ENCODE data around the gene FOXE1.

FOXE1 gene

DNA sequence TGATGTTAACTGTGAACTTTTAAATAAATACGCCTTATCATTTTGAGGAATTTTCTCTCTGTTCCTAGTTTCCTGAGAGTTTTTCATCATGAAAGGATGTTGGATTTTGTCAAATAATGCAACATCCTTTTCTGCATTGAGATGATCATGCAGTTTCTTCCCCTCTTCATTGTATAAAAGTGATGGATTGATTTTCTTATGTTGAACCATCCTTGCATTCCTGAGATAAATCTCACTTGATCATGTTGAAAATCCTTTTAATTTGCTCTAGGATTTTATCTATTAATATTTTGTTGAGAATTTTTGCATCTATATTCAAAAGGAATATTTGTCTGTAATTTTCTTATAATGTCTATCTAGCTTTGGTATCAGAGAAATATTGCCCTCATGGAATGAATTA, 13.3 kb downstream of the FOXE1 start:
- TF ChIP-seq ZFX (IDR thresholded peaks at IDR 0.05) = no peak
- TF ChIP-seq, protein P1, sequence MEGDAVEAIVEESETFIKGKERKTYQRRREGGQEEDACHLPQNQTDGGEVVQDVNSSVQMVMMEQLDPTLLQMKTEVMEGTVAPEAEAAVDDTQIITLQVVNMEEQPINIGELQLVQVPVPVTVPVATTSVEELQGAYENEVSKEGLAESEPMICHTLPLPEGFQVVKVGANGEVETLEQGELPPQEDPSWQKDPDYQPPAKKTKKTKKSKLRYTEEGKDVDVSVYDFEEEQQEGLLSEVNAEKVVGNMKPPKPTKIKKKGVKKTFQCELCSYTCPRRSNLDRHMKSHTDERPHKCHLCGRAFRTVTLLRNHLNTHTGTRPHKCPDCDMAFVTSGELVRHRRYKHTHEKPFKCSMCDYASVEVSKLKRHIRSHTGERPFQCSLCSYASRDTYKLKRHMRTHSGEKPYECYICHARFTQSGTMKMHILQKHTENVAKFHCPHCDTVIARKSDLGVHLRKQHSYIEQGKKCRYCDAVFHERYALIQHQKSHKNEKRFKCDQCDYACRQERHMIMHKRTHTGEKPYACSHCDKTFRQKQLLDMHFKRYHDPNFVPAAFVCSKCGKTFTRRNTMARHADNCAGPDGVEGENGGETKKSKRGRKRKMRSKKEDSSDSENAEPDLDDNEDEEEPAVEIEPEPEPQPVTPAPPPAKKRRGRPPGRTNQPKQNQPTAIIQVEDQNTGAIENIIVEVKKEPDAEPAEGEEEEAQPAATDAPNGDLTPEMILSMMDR (conservative IDR thresholded peaks at IDR 0.05) = no peak
- no peak overlapping the region for H3K27ac ChIP-seq

DNA sequence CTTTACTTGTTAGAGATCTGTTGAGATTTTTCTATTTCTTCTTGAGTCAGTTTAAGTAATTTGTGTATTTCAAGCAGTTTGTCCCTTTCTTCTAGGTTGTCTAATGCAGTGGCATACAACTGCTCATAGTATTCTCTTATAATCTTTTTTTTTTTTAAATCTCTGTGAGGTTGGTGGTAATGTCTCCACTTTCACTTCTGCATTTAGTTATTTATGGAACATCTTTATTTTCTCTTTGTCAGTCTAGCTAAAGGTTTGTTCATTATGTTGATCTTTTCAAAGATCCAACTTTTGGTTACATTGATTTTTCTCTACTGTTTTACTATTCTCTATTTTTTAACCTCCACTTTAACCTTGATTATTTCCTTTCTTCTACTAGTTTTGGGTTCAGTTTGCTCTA, 13.8 kb downstream of the FOXE1 start:
- no peak for TF ChIP-seq ZFX (IDR thresholded peaks at IDR 0.05)
- TF ChIP-seq, protein P1 (conservative IDR thresholded peaks at IDR 0.05) = no peak
- H3K27ac ChIP-seq = no peak overlapping the region

DNA sequence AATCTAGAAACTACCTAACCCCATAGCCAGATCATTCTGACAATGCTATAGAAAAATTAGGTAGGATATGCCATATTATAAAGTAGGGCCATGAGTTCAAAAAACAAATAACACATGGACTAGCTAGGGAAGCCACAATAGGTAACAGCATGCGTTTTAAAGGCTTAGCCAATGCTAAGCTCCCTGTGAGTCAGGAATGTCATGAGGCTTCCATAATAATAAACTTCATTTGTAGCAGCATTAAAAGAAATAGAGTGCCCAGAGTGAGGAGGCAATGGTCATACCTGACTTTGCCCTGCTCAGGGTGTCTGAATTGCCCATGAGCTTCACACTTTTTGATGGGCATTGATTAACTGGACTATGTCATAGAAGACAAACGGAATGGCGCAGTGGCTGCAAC, 15.8 kb downstream of the FOXE1 start:
- H3K27ac ChIP-seq = no peak overlapping the region
- TF ChIP-seq ZFX (IDR thresholded peaks at IDR 0.05) = no peak
- TF ChIP-seq, protein P1 (conservative IDR thresholded peaks at IDR 0.05) = no peak

DNA sequence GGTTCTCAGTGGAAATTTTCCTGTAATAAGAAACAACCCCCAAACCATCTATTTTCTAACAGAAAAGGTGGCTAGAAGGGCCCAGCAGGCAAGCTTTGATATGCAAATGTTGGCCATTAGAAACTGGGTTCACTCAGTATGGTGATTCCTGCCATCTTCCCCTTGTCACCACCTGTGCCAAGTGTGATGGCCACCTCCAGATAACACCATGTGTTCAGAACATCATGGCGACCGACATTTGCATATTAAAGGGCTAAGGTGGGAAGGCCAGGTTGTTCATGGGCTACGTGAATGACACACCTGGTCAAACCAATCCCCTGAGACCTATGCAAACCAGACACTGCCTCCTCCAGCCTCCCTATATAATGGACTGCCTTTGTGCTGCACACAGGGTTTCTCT, 20.4 kb downstream of the FOXE1 start:
- no peak overlapping the region for H3K27ac ChIP-seq
- TF ChIP-seq, protein P1 (conservative IDR thresholded peaks at IDR 0.05) = no peak
- no peak for TF ChIP-seq ZFX (IDR thresholded peaks at IDR 0.05)

DNA sequence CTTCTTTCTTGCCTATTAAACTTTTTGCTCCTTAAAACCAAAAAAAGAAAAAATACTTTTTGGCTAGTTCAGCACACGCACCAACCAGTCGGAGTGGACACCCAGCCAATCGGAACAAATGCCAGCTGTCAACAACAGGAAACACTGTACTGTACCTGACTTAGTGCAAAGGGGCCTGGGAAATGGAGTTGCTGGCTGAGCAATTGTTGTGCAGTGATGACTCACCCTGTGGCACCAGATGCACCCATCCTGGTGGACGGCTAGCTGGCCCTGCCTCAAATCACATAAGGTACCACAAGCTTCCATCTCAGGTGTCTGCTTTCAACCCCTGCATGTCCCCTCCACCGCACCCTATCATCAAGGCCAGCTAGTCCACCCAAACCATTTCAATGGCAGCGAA, 20.9 kb downstream of the FOXE1 start:
- no peak for TF ChIP-seq ZFX (IDR thresholded peaks at IDR 0.05)
- TF ChIP-seq, protein P1 (conservative IDR thresholded peaks at IDR 0.05) = no peak
- no peak overlapping the region for H3K27ac ChIP-seq

DNA sequence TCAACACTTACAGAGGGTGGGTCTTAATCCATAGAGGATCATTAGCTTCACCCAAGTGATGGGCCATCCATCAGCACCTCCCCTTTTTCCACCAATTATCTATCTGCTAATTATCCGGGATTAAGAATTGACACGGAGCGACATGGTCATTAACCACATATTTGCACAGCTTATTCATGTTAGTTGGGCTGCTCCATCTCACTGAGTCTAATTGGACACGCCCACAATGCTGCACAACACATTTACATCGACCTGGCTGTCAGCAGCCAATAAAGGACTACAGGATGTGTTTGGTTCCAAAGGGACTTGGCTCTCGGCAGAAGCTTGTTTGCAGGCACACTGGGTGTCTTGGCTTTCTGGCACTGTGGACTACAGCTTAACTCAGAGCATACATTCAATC, 21.6 kb downstream of the FOXE1 start:
- no peak overlapping the region for H3K27ac ChIP-seq
- TF ChIP-seq, protein P1 (conservative IDR thresholded peaks at IDR 0.05) = no peak
- no peak for TF ChIP-seq ZFX (IDR thresholded peaks at IDR 0.05)

DNA sequence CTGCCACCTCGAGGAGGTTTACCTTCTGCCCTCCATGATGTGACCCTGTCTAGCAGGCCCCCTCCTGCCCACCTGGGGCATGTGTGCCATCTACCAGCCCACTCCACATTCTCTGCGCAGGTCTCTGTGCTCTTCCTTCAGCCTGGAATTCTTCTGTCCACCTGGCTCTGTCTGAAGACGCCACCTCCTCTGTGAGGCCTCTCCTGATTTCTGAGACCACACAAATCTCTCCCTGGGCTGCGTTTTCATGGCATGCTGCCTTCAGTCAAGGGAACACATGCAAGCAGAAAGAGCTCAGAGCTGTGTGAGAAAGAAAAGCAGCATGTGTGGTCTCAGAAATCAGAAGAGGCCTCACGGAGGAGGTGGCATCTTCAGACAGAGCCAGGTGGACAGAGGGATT, 22.1 kb downstream of the FOXE1 start:
- H3K27ac ChIP-seq = no peak overlapping the region
- no peak for TF ChIP-seq ZFX (IDR thresholded peaks at IDR 0.05)

DNA sequence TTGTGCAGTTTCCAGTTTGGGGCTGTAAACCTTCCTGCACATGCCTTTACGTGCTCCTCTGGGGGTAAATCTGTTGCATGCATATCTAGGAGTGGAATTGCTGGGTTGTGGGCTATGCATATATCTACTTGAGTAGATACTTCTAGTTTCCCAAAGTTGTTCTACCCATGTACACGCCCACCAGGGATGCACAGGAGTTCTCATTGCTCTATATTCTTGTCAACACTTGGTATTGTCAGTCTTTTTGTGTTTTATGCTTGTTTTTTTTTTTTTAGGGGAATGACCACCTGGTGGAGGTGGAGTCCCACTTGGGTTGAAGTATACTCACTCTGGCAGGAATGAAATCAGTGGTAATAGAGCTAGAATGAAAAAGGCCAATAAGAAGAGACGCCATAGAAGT, 23.0 kb downstream of the FOXE1 start:
- H3K27ac ChIP-seq = no peak overlapping the region
- TF ChIP-seq, protein P1 (conservative IDR thresholded peaks at IDR 0.05) = no peak
- no peak for TF ChIP-seq ZFX (IDR thresholded peaks at IDR 0.05)

All from C4-2B (cell line).